SK-N-SH (cell line): Measurements from ENCODE around the gene CCDC177.

ENCODE experiments used
- RFX5 ChIP-seq: IDR thresholded peaks from 2 replicates; pipeline ENCODE4 v1.6.1; 2012; ENCODE audit warnings: mild to moderate bottlenecking, improper control_type of control experiment, low read length
- RXRA ChIP-seq: IDR thresholded peaks from 2 replicates; pipeline ENCODE4 v1.4.0; 2012; ENCODE audit warnings: low read depth, mild to moderate bottlenecking, borderline replicate concordance
- TF ChIP-seq, protein P1 (sequence below): fragments of 150-350 bp; IDR thresholded peaks from 2 replicates; pipeline ENCODE4 v1.6.1; 2017; ENCODE audit warnings: antibody characterized with exemption, low read length, low read depth, borderline replicate concordance
- TF ChIP-seq, protein P2 (sequence below): fragments of 200-600 bp; sonication (generic); IDR thresholded peaks from 2 replicates; pipeline ENCODE4 v1.6.1; 2017; ENCODE audit warnings: antibody characterized with exemption, mild to moderate bottlenecking, moderate library complexity

DNA sequence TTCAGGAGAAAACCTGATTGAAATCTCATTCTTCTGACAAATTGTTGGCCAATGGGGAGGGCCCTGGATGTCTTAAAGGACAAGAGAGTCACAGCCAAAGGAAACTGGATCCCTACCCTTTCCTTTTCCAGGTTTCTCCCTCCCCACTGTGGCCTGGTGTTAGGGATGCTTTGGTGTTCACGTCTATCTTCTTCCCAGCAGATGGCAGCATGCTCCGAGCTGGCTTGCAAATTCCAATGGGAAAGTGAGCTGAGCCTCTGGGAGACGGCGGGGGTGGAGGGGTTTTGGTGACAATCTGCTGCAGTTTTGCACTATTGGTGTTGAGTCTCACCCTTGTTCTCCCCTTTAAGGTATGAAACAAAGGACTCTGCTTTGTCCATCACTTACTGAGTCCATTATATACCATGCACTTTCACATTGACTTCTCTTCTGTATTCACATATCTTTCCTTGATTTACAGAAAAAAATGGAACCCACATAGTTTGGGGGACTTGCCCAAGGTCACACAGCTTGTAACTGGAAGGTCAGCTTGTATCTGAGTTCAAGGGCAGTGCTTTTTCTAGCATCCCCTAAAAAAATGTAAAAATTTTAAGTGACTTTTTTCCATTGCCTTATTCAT is 39.3 kb downstream of the CCDC177 start:
- TF ChIP-seq, protein P1, sequence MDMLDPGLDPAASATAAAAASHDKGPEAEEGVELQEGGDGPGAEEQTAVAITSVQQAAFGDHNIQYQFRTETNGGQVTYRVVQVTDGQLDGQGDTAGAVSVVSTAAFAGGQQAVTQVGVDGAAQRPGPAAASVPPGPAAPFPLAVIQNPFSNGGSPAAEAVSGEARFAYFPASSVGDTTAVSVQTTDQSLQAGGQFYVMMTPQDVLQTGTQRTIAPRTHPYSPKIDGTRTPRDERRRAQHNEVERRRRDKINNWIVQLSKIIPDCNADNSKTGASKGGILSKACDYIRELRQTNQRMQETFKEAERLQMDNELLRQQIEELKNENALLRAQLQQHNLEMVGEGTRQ, result no peak
- TF ChIP-seq RFX5 (no peak), RXRA (no peak)
- TF ChIP-seq, protein P2, sequence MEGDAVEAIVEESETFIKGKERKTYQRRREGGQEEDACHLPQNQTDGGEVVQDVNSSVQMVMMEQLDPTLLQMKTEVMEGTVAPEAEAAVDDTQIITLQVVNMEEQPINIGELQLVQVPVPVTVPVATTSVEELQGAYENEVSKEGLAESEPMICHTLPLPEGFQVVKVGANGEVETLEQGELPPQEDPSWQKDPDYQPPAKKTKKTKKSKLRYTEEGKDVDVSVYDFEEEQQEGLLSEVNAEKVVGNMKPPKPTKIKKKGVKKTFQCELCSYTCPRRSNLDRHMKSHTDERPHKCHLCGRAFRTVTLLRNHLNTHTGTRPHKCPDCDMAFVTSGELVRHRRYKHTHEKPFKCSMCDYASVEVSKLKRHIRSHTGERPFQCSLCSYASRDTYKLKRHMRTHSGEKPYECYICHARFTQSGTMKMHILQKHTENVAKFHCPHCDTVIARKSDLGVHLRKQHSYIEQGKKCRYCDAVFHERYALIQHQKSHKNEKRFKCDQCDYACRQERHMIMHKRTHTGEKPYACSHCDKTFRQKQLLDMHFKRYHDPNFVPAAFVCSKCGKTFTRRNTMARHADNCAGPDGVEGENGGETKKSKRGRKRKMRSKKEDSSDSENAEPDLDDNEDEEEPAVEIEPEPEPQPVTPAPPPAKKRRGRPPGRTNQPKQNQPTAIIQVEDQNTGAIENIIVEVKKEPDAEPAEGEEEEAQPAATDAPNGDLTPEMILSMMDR, result peak; percentile 75
